Stimulated activated CD8-positive, alpha-beta memory T cell treated with anti-CD3 and anti-CD28 coated beads, Interleukin-12 subunit alpha, Interleukin-12 subunit beta, amount 100 ng/mL, for 24 hours (primary cell): ENCODE measurements around the gene ZNF280D.
"Not testable (repeated sequence)": the region's sequence is repeated elsewhere in the genome, so short reads cannot be mapped to it uniquely, and the experiment has no call there.

ENCODE experiments used
- DNase-seq: peaks from one replicate; pipeline ENCODE4 v3.0.0-alpha.2; 2020; ENCODE audit errors: extremely low read depth

The ZNF280D gene

DNA sequence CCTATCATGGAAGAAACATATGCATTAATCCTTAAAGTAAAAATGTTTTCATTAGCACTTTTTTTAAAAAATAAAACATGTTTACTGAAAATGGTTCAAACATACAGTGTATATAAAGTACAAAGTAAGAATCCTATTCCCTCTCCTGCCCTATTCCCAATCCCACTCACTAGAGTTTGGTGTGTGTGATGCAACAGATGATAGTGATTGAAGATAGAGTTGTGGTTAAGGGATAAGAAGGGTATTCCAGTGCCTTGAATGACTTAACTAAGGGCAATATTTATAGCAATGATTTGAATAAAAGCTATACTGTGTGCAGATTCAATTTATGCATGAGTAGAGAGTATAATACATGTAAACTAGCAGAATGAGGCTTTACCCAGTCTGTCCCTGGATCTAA lies 18.1 kb downstream of the ZNF280D start:
- DNase-seq, result no peak

DNA sequence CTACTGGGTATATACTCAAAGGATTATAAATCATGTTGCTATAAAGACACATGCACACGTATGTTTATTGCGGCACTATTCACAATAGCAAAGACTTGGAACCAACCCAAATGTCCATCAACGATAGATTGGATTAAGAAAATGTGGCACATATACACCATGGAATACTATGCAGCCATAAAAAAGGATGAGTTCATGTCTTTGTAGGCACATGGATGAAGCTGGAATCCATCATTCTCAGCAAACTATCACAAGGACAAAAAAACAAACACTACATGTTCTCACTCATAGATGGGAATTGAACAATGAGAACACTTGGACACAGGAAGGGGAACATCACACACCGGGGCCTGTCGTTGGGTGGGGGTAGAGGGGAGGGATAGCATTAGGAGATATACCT lies 23.8 kb downstream of the ZNF280D start:
- DNase-seq, result not testable (repeated sequence)

DNA sequence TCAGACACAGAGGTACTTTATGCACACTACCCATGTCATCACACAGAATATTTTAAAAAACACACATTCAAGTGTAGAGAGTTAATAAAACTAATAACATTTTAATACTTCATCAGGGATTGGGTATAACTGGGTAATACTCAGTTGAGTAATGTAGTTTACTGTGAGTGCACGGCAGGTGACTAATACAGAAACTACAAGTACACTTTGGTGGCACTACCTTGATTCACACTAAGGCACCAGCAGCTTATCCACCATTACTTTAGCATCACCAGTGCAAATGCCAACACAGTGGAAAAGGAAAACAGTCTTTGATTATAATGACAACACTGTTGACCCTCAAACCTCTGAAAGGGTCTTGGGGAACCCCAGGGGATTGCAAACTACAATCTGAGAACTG lies 33.6 kb downstream of the ZNF280D start:
- no peak for DNase-seq

DNA sequence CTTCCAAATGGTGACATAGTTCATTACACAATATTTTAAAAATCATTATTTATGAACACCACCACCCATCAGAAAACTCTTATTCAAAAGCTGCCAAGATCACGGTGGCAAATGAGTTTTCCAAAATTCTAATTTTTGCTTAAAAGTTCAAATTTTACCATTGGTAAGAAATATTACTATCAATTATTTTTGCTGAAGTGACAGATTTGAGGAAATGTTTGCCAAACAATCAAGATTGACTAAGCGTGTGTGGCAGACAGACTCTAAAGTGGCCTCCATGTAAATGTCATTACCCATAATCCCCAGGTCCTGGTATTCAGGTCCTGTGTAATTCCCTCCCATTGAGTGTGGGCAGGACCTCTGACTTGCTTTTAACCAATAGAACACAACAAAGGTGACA lies 35.0 kb downstream of the ZNF280D start:
- no peak for DNase-seq

DNA sequence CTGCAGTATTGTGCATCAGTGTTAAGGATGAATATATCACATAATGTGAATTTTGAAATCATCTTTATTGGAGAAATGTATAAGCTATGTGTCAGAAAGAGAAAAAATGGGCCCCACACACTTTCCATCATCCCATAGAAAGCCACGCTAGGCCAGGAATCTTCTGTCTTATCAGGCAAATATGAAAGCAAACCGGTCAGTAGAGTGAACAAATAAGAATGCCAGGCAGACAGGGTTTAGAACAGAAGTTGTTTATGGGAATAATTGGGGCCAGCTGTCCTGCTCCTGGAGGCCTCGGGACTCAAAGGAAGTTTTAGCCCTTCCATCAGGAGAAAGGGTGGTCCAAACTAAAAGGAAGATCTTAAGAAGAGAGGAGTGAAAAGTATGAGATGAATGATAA lies 39.5 kb downstream of the ZNF280D start:
- no peak for DNase-seq

DNA sequence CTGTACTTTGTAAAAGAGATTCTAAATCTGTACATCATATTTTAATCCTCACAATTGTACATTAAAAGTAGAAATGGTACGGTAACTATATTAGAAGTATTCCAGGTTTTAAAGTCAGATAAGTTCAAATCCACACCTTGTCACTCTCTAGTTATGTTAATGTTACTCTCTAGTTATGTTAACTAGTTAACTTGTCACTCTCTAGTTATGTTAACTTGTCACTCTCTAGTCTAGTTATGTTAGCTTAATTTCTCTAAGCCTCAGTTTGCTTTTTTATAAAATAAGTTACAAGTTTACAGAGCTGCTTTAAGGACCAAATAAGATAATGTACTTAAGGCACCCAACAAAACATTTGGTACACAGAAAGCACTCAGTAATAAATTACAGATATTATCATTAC lies 42.6 kb downstream of the ZNF280D start:
- no peak for DNase-seq

DNA sequence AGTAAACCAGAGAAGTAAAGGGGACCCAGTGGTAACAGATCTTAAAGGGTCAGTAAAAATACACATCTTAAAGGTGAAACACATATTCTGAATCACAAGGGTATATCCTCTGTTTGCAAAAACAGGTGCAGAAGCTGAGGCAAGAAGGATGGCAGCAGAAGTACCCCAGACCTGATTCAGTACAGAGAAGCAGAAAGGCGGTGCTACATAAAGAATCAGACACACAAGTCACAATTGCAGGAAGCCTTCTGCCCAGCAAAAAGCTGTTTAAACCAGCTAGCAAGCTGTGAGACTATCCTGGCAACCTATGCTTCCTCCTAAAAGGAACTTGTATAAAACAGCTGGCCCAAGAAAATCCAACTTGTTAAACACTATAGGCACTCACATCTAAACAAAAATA lies 49.4 kb downstream of the ZNF280D start:
- no peak for DNase-seq

DNA sequence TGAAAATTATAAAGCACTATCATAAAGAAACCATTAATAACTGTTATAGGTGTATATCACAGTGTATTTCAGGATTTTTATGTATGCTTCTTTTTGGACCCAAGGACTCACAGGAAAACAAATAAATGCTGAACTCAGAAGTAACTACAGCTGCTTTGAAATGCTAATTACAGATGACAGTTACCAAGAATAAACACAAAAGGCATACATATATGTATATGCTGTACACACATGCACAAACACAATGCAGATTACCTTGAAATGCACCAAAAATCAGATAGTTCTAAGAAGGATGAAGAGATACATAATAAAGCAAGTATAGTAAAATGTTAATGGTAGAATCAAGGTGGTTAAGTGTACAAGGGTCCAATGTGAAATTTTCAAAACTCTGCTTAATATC lies 52.2 kb downstream of the ZNF280D start:
- no peak for DNase-seq

DNA sequence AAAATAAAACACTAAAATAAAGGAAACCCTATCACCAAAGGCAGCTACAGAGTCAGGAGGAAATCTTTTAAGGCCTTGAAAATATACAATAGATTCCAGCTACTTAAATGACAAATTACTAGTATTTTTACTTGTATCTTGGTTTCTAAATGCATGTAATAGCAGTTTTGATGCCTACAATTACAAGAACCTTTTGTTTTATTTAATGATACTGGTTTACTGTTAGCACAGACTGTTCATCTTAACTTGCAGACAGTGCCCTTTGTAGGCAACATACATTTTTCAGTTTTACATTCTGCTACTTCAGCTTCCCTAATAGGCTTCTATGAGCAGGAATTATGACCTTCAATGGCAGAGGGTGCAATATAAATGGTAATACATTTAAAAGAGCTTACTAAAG lies 54.1 kb downstream of the ZNF280D start:
- no peak for DNase-seq

DNA sequence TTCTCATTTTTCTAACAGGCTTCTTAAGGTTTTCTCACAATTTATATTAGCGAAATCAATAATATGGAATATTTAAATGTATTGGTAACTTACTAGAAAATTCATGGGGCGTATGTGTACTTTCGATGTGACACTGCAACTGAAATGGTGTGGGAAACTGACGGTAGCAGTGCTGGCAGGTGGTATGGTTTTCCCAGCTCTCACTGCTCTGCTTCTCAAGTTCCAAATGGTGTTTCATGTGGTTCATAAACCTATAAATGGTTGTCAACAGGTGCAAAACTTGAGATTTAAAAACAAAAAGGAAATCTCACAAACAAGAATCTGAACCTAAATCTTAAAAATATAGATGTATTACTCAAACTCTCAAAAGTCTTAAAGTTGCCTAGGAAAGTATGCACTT lies 54.7 kb downstream of the ZNF280D start:
- DNase-seq, result no peak

DNA sequence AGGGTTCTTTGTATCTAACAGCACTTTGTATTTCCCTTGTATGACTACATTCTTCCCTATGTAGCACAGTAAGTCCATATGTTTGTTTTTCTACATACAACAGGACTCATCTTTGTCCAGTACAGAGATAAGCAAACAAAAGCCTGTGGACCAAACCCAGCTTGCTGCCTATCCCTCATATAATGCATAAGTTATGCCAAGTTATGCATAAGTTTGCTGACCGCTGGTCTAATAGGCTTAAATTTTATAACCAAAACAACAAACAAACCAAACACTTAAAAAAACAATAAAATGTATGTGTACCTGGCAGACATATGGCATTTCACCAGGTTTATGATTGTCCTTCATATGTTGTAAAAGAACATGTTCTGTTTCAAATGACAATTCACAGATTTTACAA lies 56.0 kb downstream of the ZNF280D start:
- DNase-seq, result no peak

DNA sequence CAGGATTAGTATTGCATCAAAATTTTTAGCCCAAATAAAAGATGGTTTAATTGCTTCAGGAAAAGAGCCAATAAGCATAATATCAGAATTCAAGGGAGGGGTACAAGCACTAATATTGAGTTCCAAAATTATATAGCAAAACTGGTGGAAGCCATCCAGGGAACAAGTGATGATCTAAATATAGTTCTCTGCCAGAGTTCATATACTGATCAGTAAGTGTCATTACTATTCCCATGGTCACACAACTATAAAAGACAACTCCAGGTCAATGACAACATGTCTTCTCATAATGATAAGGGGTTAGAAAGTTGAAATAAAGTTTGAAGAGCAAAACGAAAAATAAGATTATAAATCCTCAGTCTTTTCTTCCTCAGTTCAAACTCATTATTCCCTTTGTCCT lies 57.4 kb downstream of the ZNF280D start:
- no peak for DNase-seq

DNA sequence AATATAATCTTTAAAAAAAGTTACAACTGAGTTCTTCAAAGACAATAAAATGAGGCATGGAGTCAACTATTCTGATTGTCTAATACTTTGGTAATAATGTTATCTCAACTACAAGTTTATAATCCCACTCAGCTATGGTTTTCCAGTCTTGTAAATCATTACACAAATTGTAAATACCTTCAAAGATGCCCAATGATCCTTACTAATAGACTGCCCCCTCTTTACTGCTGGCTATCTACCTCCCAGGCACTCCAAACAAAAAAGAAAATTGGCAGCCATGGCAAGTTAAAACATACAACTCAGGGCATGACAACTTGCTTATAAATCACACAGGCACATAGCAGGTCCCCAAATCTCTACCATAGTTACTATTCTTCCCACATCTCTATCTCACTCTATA lies 58.5 kb downstream of the ZNF280D start:
- no peak for DNase-seq

DNA sequence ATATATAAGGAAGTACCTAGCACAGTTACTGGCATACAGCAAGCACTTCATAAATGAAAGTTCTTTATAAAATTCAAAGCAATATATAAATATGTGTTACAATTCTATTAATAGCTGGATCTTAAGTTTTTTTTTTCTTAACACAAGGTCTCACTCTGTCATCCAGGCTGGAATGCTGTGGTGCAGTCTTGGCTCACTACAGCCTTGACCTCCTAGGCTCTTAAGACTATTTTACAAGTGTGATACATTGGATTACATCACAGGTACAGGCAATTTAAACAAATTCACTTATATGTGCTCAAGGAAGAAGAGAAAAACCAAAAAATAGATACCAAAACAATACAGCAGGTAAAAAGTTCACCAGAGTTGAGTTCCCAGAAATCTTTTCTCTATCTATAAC lies 60.6 kb downstream of the ZNF280D start:
- no peak for DNase-seq

DNA sequence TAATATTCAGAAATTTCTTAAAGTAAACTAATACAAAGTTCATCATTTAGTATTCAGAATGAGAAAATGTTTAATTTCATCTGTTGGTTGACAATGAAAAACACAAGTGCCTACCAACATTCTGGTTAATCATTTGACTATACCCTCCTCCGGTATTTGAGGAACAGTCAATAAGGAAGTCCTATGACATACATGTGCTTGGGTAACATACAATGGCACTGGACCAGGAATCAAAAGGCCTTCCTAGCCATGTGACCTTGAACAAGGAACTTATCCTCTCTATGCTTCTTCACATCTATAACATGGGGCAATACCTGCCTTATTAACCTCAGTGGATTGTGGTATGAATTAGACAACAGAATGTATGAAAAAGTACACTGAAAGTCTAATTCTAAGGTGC lies 65.8 kb downstream of the ZNF280D start:
- no peak for DNase-seq

DNA sequence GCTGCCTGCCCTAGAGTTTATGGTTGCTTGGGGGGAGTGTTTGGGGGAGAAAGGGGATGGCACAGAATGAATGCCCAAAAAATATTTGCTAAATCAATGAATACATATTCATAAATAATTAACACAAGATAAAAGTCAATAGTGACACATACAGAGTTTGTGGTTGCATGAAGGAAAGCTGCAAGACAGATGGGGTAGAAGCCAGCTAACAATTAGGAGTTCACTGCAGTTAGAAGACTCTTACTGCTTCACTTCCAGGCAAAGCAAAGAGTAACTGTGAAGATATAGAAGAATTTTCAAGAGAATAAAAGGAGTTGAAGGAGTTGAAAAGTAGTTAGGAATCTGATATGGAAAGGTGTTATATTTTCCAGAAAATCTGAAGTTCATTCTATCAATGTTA lies 72.4 kb downstream of the ZNF280D start:
- DNase-seq, result no peak

DNA sequence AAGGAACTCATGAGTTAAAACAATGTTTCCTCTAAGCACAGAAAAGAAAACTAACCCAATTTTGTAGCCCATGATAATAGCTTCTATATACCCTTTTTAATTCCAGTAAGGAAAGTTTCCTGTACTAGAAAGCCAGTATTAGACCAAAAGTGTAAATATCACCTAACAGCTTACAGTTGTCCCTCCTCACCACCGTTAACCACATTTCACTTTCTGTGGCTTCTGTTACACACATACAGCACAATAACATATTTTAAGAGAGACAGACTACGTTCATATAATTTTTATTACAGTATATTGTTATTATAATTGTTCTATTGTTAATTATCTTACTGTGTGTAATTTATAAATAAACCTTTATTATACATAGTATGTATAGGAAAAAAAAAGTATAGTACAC lies 74.1 kb downstream of the ZNF280D start:
- DNase-seq, result no peak

DNA sequence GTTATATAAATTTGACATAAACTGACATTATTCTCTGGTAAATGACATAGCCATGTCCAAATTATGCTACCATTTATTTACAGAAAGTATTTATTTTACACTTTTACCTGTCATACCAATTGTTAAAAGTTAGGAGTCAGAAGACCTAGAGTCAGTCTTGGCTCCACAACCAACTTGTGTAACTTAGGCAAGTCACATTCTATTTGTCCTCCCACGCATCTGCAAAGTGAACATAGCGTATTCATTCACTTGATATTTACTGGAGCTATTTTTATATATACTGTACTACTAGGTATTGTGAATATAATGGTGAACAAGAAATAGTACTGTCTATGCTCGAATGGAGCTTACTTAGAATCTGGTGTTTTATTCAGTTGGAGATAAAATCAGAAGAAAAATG lies 78.7 kb downstream of the ZNF280D start:
- DNase-seq, result no peak

DNA sequence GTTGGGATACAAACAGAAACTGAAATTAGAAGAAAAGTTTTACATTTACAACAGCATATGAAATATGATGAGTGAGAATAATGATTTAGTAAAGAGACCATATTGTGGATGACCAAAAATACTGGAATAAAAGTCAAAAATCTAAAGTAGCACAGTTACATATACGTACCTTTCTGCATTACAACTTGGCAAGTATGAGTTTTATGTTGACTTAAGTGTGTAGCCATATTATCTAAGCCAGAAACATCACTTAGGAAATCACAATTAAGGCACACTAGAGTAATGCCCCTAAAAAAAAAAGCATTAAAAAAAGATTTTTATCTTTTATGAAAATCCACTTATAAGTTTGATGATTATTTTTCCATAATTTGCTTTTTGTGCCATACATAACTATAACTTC lies 79.1 kb downstream of the ZNF280D start:
- no peak for DNase-seq

DNA sequence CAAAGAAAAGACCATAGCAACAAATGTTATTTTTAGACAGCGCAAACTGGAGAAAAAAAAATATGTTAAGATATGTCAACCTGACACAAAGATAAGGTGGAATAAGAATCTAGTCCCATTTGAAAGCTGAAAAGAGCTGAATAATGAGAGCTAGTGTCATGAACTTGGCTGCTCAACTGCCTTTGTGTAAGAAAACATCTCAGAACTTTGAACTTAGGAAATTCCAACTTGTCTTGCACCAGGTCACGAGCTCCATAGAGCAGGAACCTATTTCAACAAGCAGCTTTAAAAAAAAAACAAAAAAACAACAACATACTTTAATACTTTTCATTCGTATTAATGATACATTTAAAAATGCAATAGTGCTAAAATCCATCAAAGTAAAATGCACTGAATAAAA lies 79.5 kb downstream of the ZNF280D start:
- no peak for DNase-seq

DNA sequence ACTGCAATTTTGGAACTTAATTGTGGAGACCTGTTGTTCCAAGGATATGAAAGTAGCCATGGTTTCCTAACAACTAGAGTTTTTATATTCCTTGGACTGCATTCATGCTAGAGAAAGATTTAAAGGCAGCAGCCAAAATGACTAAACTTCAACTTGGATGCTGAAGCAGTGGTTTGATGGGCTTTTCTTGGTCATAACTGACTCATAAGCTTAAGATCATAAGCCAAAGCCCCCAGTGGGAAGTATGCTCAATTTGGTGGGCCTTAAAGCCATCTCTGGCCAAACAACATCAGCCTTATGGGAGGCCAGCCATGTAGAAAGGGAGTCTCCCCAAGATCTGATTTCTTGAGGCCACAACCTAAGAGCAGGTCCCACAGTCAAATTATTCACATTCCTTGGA lies 80.2 kb downstream of the ZNF280D start:
- no peak for DNase-seq

DNA sequence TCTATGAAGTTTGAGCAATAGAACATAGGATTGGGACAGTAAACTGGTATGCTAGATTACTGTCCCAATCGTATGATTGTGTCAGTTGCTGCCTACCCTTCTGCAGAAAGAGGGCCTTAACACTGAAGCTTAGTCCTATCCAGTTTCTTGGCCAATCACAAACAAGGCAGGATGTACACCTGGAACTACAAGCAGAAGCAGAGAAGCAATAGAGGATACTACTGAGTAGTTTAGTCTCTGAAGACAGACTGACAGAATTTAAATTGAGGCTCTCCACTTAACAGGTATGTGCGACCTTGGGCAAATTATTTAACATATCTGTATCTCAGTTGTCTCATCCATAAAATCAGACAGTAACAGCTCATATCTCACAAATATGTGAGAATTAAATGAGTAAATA lies 85.0 kb downstream of the ZNF280D start:
- no peak for DNase-seq

DNA sequence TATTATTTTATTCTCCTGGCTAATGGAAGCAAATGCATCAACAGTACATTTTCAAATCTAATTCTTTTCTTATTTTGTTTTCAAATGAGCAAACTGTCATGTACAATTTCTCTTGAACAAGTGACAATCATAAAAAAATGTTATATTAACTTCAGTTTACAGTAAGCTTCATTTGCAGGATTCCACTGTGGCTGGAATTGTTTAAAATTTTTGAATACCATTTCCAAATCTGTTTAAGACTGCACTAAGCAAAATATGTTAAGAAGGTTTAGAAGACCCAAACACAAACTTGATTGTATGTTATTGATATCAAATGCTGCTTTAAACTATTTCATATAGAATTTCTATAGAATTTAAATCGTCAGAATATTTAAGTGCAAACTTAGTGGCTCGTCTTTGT lies 92.8 kb downstream of the ZNF280D start:
- DNase-seq, result no peak

DNA sequence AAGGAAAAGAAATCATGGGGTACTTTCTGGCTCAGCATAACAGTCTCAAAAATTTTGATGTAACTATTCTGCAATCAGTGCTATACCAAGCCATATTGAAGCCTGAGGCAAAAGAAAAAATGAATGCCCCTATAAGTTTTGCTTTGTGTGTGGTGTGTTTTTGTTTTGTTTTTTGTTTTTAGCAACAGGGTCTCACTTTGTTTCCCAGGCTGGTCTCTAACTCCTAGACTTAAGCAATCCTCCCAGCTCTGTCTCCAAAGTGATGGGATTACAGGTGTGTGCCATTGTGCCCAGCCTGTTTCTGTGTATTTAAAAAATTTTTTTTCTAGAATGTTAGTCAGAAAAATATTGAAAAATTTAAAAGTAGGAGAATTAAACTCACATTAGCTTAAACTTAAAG lies 93.2 kb downstream of the ZNF280D start:
- no peak for DNase-seq

DNA sequence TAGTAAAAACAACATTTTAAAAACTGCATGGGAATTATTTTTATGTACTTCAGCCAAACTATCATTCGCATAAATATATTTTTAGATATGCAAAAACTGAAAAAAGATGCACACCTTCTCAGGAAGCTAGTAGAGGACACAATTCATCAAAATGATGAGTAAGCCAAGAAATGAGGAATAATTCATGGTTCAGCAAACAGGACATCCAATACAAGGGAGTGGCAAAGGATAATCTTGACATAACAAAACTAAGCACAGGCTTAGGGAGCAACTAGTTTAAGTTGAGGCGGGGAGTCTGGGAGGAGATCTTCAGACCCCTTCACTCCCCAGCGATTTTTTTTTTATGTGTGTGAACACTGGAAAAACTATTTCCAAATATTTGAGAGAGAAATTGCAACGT lies 93.7 kb downstream of the ZNF280D start:
- DNase-seq, result no peak
